GM19240 (cell line): Measurements from ENCODE around the gene RBKS.

ENCODE experiments used
- DNase-seq: peaks from one replicate; pipeline ENCODE4 v3.0.0; 2011; ENCODE audit warnings: low spot score; ENCODE audit not compliant: insufficient read length

Gene RBKS

GRCh38 chr2:27890146-27890923 is at the start of gene RBKS, which contains the start of gene BABAM2:
RBKS (minus strand) TSS chr2:27890387; CDS start chr2:27890345, 42 bp downstream.
BABAM2 (plus strand) TSS chr2:27890729; CDS start chr2:27894557, 3,828 bp downstream.
- DNase-seq, result peak; percentile 73

- no peak for DNase-seq
Observed at GRCh38 chr2:27935026-27935425, 44.8 kb upstream of the RBKS start.

GRCh38 chr2:27932396-27932795 is 42.2 kb upstream of the RBKS start:
- DNase-seq, result no peak

- DNase-seq, result no peak
Observed at GRCh38 chr2:27931361-27931950, 41.3 kb upstream of the RBKS start.

- DNase-seq, result no peak
Observed at GRCh38 chr2:27929916-27930486, 39.8 kb upstream of the RBKS start.

DNA sequence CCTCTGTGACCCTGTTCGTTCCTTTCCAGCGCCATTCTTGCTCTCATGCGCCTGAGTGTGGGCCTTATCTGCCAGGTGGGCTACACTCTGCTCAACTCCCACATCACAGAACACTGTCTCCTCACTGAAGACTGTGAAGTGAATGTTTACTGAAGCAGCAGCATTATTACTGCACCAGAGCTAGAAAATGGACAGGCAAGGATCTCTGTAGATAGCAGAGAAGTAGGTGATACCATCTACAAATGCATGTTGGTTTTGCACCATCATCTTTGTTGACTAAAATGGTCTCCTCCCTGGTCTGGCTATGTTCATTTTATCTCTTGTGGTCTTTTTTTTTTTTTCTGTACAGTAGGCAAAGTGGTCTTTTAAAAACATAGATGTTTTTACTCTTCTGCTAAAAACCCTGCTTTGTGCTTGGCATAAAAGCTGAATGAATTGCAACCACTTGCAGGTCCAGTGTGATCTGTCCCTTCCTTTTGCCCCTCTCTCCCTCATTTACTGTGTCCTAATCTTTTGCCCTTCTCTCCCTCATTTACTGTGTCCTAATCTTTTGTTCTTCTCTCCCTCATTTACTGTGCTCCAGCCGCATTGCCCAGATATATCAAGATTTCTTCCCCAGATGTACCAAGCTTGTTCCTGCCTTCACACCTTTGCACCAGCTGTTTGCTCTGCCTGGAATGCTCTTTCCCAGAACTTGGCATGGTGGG is 35.7 kb upstream of the RBKS start:
- no peak for DNase-seq

DNA sequence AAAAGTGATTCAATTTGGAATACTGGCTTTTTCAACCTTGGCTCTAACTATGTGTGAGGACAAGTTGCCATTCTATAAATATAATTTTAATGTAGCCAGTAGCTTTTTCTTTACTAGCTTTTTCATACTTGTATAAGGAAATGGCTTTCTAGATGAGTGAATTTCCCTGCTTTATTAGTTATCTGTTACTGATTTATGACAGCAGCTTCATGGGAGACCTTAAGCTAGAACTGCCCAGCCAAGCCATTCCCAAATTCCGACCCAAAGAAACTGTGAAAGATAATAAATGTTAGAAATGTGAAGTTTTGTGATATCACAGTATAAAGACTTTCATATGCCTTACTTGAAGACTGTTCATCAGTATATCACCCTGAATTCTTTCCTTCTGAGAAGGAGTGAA is 32.7 kb upstream of the RBKS start:
- DNase-seq, result no peak

DNA sequence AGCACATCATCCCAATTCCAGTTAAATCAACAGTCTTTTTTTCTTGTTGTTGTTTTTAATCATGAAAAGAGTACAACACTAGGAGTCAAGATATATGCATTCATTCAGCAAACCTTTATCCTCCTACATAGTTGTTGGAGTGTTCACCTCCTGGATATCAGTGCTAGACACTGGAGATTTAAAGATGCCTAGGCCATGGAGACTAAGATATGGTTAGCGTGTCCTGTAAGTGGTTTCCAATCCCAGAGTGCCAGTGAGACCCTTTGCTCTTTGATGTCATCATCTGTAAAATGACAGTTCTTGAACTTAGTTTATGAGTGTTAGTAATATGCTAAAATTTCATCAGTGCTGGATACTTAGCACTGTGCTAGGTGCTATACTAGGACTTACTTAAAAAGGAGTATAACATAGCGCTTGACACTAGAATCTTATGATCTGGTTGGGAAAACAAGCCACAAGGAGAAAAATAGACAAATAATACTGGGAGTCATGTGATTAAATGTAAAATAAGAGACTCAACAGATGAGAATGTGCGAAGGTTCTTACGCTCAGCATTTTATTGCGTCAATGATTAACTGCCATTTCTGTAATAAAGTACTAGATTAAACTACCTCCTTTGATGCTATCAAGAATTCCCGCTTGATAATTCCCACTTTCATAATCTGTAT is 31.8 kb upstream of the RBKS start:
- no peak for DNase-seq

GRCh38 chr2:27921424-27921823 is 31.2 kb upstream of the RBKS start:
- DNase-seq, result no peak

DNA sequence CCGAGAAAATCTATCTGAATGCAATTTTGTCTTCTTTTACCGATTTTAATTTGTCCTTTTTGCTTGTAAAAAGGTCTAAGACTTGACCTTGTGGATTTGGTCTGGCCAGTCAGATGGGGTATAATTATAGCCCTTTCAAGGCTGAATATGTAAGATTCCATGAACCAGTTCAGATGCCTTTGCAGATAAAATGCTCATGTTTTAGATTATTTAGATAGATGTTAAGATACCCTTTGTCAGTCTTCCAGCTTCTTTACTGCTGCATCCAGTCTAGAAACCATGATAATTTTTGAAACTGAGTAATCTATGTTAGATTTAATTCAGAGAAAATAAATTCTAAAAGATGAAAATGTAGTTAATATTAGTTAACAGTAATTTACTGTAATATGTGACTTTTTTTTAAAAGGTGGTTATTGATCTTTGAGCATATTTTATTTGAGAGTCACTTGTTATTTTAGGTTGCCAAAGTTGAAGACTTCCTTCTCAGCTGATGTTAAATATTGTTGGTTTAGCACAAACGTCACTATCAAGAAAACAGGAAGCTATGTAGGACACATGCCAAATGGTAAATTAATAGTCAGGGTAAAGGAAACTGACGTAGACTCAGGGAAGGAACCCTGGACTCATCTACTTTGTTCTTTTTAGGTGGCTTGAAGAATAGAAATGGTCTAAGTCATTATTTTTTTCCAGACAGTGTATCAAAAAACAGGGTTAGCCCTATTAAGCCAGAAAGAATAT is 30.1 kb upstream of the RBKS start:
- no peak for DNase-seq

DNA sequence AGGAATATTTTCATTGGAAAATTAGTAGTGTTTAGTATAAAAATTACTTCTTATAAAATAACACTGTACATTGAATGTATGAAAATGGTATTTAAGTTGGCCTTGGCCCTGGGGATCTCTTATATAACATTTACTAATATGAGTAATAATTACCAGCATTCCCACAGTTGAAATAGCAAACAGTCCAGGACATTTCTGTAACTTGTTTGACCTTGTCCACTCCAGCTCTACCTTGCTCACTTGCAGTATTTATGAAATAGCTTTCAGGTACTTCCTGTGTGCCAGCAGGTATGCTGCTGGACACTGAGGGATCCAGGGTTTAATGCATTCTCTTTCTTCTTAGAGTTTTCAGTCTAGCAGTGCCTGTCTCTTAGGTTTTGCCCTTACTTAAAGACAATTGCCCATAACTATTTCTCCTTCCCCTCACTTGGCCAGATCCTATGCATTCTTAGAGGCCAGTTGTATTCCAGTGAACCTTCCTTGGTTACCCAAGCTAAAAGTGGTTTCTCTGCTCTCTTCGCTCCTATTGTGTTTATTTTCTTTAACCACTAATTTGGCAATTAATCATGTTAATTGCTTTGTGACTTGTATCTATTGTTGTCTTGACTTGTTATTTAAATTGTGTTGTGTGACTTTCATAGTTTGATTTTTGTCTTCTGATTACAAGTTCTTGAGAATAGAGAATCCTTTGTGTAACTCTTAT is 26.3 kb upstream of the RBKS start:
- no peak for DNase-seq

DNA sequence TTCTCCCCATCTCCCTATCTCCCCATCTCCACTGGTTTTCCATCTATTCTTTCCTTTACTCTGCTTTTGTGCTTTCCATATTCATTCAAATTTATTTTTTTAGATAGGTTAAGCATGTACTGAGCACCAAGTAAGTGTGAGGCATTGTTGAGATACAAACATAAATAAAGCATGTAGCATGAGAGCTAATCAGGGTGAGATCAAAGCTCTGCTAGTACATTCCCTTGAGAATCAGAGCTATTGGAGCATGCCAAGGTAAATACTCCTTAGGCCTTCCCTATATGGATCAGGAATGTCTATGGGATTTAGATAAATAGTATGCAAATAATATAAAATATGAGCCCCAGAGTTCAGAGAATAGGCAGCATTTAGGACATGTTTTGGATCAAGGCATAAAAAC is 25.7 kb upstream of the RBKS start:
- no peak for DNase-seq

DNA sequence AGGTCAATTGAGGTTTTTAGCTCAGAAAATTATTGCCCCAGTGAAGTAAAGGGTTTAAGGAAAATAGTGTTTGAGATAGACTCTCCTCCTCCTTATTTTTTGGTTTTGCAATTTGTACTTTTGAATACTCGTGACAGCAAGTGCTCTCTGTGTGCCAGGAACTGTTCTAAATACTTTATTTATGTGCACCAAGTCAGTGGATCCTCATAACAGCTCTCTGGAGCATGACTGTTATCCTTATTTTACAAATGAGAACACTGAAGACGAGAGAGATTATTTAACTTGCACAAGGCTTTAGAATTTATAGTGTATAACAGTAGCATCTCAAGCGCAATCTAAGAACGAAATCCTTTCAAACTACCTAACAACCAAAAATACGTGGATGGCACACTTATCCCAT is 25.0 kb upstream of the RBKS start:
- DNase-seq, result no peak

GRCh38 chr2:27914805-27915175 is 24.6 kb upstream of the RBKS start:
- DNase-seq, result no peak

- DNase-seq, result no peak
Observed at GRCh38 chr2:27914041-27914804, 24.0 kb upstream of the RBKS start.

DNA sequence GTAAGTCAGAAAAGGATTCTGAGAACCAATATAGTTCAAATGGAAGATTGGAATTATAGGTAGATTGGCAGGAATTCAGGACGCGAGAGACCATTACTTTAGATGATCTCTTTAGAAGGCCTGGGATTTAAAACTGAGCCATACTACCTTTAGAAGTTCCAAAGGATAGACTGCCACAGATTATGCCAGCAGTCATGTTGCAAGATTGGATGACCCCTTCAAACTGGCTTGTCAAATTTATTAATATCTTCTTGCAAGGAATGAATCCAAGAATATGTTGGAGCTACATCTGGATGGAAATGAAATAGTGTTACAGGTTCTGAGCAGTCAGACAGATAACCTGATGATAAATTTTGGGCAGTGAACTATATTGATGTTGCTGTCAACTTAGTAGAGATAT is 22.3 kb upstream of the RBKS start:
- DNase-seq, result no peak

GRCh38 chr2:27911458-27912210 is 21.4 kb upstream of the RBKS start:
- DNase-seq, result no peak

- DNase-seq, result no peak
Observed at GRCh38 chr2:27909901-27910300, 19.7 kb upstream of the RBKS start.

GRCh38 chr2:27907547-27907946 is 17.4 kb upstream of the RBKS start:
- no peak for DNase-seq
